T follicular helper cell (primary cell): ENCODE measurements around the gene AFM.

Source experiments
- DNase-seq: peaks from one replicate; pipeline ENCODE4 v3.0.0-alpha.2; 2020; ENCODE audit warnings: low read depth

Gene AFM

DNA sequence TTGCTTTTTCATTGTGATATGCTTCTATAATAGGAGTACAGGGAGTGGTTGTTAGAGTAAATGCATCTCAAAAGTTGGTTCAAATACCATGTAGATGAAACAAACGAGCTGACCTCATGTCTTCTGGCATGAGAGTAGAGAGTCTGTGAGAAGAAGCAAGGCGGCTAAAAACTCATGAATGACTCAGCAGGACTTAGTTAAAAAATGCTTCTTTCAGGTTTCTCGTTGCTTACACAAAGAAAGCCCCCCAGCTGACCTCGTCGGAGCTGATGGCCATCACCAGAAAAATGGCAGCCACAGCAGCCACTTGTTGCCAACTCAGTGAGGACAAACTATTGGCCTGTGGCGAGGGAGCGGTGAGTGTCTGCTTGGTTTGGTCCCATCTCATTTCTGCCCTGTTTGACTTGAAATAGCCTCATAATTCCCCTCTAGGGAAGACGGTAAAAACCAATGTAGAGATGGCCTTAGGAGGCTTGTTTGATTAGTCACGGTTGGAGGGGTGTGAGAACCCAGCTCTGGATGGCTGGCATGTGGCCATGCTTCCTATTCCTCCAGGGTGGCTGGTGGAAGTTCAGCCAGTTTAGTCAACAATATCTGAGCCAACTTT, 31.0 kb upstream of the AFM start:
- DNase-seq = no peak

DNA sequence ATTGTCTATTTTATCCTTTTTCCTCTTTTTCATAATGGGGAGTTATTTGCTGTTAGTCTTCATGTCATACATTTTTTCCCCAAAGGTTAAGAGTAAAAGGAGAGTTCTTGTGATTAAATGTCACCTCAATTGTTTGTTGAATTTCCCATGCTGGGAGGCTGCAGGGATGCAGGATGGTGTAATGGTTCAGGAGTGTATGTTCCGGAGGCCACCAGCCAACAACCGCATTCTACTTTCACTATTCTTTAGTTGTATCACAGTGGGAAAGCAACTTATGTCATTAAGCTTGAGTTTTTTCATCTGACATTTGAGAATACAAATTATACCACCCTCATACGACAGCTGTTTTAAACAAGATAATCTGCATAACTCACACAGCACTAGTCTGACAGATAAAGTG, 30.1 kb upstream of the AFM start:
- no peak for DNase-seq

DNA sequence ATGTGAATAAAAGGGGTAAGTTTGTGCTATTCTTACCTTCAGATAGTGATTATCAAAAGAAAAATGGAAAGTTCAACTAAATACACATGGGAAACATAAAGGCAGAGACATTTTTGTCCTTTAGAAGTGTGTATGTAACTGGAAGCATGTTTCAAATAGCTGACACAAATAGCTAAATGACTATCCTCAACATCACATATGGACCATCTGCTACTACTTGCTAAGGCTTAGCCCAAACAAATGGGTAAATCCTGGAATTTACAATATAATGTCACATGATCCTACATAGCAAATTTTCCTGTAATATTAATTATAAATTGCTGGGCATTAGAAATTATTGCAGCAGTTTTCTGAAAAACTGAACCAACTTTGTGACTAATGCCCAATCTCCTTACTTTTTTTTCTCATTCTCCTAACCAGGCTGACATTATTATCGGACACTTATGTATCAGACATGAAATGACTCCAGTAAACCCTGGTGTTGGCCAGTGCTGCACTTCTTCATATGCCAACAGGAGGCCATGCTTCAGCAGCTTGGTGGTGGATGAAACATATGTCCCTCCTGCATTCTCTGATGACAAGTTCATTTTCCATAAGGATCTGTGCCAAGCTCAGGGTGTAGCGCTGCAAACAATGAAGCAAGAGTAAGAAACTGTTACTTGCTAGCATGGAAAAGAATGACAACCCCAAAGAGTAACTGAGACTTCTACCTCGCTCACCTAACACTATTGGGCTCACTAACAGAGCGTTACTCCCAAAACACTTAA, 29.4 kb upstream of the AFM start:
- no peak for DNase-seq

DNA sequence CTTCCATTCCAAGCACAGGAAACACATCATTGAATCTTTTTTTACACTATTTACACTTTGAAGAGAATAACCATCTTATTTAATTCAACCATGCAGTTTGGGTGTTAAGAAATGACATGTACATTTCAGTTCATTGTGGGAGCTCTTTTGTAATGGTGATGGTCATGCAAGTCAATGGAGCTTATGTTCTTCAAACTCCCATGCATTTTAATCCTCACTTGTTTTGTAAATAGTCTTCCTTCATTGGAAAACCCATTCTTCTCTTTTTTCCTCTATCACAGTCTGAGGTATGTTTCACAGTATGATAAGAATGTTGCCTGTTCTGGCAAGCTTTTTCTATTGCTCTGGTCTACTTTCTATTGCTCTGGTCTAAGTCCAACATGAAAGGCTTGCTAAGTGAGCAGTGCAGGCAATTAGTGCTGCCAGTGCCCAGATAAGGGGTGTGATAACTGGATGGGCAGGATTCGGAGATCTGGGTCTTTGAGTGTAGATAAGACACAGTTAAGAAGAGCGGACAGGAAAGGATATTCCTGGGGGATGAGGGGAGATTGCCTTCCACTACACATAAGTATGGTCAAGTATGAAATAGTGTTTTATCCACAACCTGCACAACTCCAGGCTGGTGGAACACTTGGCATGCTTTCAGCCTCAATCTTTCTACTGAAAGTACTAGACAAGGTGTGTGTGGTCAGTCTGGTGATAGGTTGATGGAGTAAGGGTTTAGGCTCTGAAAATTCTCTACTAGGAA, 28.4 kb upstream of the AFM start:
- no peak for DNase-seq

DNA sequence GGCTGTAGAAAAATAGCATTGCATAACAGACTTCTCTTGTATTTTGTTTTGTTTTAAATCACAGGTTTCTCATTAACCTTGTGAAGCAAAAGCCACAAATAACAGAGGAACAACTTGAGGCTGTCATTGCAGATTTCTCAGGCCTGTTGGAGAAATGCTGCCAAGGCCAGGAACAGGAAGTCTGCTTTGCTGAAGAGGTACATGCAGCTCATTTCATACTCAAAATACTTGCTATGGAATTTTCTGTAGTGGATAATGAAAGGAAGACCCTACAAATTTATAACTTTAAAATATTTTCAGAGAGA, 27.9 kb upstream of the AFM start:
- no peak for DNase-seq

DNA sequence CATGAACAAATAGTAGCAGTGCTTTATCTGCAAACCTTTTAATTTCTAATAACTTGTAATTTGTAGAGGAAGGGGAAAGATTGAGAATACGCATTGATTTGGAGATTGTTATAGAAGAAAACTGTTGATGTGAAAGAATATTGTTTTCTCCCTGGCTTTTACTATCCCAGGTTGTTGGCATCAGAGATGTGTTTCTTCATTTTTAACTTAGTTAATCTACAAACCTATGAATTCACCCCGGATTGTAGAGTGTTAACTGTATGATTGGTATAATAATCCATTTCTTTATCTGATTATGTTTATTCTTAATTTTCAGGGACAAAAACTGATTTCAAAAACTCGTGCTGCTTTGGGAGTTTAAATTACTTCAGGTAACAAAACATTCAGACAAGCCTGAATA, 26.6 kb upstream of the AFM start:
- no peak for DNase-seq

DNA sequence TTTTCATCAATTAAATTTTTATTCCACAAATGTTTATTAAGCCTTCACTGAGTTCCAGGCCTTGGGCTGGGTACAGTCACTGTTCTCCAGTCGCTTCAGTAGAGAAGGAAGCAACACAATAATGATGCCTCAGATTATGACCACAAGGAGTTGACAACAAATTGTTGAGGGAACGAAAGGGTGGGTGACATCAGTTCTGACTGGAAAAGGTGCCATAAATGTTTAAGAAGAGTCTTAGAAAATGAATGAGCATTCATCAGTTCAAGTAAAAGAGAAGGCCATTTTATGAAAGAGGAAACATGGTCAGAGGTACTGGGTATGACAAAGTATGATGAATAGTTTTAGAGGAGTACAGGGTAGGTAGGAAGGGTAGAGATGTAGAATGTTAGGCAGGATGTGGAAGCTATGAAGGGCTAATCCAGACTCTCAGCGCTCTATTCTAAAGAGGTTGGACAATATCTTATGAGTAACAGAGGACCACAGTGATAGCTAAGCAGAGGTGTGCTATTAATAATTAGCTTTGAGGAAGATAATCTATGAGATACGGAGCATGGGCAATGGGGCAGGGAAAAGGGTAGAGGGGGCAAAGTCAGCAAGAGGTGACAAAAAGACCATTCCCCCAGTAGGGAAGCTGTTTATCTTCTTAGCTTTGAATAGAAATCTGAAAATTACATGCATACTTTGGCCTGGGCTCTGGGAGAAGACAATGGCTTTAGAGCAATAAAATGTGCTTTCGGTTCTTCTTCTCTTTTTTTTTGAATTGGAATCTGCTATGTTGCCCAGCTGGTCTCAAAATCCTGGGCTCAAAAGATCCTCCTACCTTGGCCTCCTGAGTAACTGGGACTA, 25.1 kb upstream of the AFM start:
- DNase-seq = no peak

DNA sequence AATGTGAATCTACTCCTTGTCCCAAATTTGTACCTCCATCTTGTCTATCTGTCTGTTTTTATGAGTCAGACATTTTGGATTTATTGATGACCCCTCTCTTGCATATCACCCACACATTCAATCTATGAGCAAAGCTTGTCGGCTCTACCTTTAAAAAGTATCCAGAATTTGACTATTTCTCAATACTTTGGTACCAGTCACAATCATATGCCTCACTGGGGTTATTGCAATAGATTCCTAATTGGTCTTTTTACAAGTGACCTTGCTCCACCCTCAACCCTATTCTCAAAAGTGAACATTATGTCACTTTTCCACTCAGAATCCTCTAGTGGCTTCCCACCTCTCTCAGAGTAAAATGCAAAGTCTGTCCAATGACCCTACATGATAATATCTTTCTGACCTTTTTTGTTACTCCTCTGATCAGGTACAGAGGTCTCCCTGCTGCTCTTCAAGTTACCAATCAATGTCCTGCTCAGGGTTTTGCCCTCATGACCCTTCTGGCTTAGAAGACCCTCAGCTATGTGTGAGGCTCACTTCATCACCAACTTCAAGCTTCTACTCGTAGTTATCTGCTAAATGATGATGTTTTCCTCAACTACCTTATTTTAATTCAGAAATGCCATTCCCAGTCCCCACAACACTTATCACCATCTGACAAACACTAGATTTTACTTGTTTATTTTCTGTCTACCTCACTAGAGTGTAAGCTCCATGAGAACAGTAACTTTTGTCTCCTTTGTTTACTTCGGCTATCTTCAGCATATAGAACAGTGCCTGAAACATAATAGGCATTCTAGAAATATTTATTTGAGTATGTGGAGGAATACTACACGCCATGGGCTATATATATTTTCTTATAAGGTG, 23.1 kb upstream of the AFM start:
- no peak for DNase-seq

DNA sequence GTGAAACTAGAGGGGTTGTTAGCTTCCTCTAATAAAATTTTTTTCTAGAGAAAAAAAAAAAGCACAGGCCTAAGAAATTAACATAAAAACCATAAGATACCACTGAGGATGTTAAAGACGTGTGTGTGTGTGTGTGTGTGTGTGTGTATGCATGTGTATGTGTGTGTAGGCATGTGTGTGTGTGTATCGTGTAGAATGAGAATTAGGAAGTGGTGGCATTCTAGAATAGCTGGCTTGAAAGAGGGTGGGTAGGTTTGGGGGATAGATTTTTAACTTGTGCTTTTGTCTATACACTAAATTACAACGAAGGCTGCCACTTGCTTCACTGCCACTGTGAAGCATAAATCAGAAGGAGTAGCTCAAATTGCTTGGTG, 22.5 kb upstream of the AFM start:
- DNase-seq = no peak

DNA sequence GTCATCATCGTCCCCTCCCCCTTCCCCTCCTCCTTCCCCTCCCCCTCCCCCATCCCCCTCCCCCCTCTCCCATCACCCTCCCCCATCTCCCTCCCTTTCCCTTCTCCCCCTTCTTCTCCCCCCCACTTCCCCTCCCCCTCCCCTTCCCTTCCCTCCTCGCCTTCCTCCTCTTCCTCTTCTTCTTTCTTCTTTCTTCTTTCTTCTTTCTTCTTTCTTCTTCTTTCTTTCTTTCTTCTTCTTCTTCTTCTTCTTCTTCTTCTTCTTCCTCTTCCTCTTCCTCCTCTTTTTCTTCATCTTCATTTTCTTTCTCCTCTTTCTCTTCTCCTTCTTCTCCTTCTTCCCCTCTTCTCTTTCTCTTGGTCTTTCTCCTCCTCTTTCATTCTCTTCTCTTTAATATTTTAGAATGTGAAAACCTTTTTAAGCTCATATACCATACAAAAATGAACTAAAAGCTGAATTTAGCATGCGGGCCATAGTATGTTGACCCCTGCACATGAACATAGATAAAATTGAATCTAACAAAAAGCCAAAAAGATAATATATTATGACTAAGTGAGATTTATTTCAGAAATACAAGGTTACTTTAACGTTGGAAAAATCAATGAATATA, 20.5 kb upstream of the AFM start:
- DNase-seq = no peak

DNA sequence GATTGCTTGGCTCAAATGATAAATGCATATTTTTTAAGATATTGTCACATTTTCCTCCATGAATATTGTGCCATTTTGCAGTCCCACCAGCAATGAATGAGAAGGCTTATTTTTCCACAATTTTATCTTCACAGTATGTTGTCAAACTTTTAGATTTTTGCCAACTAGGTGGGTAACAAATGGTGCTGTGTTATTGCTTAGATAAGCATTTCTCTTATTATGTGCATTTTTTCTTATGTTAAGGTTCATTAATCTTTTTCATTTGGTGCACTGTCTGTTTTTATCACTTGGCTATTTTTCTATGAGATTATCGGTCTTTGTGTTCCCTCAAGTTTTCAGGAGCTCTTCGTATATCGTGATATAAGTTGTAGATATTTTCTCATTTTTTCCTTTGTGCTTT, 13.4 kb upstream of the AFM start:
- DNase-seq = no peak

DNA sequence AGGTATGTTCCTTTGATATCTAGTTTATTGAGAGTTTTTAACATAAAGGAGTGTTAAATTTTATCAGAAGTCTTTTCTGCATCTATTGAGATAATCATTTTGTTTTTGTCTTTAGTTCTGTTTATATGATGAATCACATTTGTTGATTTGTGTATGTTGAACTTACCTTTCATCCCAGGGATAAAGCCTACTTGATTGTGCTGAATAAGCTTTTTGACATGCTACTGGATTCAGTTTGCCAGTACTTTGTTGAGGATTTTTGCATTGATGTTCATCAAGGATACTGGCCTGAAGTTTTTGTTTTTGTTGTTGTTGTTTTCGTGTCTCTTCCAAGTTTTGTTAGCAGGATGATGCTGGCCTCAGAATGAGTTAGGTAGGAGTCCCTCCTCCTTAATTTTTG, 10.8 kb upstream of the AFM start:
- DNase-seq = no peak

DNA sequence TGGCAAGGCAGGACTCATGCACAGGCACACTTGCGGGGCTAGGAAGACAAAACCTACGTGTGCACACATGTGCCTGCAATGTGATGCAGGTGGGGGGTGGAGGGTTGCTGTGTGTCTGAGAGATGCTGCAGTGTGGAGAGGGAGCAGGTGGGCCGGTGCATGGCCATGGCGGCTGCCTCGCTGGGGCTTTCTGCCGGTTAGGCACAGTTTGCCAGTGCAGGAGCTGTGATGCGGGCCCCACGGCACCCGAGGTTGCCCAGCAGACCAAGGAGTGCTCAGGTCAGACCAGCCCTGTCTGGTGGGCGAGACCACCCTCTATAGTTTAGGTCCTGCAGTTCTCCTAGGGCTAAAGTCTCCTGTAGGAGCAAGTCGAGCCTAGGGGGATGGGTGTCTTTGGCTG, 4.4 kb upstream of the AFM start:
- no peak for DNase-seq

DNA sequence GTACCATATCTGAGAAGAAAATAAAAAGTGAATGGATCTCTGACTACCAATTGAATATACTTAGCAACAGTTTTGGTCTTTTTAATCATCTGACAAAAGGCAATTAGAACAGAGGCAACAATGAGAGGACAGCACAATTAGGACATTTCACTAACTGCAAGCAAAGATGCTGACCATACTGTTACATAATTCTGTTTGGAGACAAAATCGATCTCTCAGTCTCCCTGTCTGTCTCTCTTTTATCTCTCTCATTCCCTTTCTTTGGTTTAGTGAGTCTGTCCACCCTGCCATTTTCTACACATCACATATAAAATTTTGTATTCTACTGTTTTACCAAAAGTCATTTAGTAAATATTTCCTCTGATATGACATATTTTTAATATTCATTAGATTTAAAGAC, 2.2 kb upstream of the AFM start:
- no peak for DNase-seq

DNA sequence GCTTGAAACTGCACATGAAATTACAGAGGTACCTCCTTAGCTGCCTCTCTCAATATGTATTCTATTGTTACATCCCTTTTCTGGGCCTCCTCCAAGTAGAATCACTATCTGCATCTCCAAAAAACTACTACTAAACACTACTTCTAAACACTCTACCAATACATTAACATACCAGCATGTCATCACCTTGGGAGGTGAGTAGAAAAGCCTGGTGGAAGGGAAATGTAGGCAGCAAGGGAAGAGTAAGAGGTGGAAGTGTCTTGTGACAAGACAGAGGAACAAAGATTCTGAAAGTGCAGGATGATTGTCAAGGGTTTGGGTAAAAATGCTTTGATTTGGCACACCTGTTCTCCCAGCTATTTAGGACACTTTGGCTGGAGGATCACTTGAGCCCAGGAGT, 3.5 kb downstream of the AFM start:
- no peak for DNase-seq

DNA sequence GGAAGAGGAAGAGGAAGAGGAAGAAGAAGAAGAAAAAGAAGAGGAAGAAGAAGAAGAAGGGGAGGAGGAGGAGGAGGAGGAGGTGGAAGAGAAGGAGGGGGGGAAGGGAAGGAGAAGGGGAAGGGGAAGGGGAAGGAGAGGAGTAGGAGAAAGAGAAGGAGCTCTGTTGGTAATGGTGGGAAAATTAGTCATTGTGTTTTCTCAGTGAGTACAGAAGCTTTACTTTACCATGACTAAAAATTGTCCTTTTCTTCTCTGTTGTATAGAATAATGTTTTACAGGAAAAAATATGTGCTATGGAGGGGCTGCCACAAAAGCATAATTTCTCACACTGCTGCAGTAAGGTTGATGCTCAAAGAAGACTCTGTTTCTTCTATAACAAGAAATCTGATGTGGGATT, 4.1 kb downstream of the AFM start:
- DNase-seq = no peak

DNA sequence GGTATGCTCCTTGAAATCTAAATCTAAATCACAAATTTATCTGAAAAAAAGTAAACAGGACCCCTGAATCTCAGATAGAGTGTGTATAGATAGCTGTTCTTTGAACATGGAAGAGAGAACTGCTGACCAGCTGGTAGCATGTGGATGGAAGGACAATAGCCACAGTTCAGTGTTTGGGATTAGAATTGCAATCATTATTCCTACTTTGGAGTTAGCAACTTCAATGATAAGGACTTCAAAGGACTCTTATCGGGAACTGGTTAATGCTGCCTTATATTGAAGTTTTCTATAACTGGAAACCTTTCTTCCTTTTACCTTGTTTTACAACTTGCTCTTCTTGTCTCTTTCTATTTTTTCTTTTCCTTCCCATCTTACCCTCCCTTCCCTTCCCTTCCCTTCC, 5.0 kb downstream of the AFM start:
- DNase-seq = no peak

DNA sequence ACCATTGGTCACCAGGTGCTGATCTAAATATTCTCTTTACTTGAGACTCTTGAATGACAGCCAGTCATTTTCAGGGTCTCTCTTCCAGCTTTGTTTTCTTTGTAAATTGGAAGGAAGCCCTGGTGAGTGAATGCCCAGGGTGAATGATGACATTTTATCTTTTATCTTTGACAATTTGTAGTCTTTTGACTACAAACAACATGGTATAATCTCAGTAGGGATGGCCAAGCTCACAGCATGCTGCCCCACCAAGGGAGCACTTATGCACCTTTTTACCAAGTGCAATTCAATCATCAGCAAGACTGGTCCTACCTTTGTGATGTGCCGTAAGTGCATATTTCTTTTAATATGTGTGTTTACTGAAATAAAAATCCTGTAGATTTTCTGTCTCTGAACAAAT, 5.7 kb downstream of the AFM start:
- DNase-seq = no peak

DNA sequence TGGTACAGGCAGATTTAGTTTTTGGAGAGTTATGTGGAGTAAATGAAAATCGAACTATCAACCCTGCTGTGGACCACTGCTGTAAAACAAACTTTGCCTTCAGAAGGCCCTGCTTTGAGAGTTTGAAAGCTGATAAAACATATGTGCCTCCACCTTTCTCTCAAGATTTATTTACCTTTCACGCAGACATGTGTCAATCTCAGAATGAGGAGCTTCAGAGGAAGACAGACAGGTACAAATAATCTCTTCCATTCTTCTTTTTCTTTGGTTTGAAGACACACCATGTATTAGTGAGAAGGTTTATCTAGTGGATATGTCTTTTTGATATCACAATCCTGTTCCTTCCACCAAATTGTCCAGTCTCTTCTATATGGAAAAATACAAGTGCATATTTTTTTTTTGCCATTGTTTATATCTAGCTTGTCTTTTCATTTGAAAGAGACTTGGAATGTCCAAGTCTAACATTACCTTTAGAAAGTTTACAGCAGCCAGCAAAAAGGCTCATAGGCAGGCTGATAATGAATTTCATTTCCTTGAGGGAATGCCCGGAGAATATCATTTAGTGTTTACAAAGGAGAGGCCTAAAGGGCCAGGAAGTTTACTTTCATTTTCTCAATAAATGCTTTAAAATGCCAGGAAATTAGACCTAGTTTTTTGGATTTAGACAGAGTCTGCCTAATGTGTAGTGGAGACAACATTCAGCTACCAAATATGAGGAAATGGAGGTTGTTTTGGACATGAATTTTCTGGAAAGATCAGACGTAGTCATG, 18.6 kb downstream of the AFM start:
- no peak for DNase-seq

DNA sequence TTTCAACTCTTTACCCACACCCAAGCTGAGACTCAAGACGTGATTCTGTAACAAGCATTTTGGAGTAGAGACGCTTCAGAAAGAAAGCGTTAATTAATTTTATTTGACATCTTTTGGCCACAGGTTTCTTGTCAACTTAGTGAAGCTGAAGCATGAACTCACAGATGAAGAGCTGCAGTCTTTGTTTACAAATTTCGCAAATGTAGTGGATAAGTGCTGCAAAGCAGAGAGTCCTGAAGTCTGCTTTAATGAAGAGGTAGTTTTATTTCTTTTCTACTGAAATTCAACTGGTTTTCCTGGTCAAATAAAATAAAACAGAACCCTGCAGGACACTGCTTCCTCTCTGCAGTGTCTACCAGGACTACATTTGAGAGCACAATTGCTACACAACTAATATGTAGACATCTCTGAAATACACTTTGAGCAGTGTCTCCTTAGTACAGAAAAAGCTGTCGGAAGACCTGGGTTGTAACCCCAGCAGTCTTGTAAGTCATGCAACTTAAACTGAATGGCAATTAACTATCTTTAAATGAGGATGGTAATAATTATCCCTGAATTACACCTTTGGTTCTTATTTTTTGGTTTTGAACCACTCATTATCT, 20.2 kb downstream of the AFM start:
- no peak for DNase-seq
